ENCODE measurements around the gene BCL2L1. TPM values are rescaled to one million over a fixed set of nuclear protein-coding genes. Genes with fewer than 3 reads are reported as not detected.
A peak's percentile ranks its signal among the peaks of the same experiment; 100 is the strongest.

Gene BCL2L1
- total and polyA plus RNA-seq, 2 experiments from 2014 or later: 56.3 to 83.8 TPM

GRCh38 chr20:31705191-31705590 lies 17.5 kb downstream of the BCL2L1 start:
- Histone ChIP-seq H3K79me2 (ENCODE audit: insufficient read depth) (peaks cover 100% of the 10 kb centered on the region), H3K36me3 (ENCODE audit: low read depth) (peaks cover 13% of the 10 kb centered on the region), H3F3A (ENCODE audit: insufficient read depth) (peaks cover 12% of the 10 kb centered on the region), H2AFZ (no peak overlapping the region), H3K4me2 (ENCODE audit: unreplicated experiment) (no peak overlapping the region), H4K20me1 (ENCODE audit: insufficient read depth) (no peaks in the 10 kb centered on the region), H3K9me2 (ENCODE audit: insufficient read depth) (no peaks in the 10 kb centered on the region), H3K27me3 (replicated peaks; ENCODE audit: insufficient read depth) (no peaks in the 10 kb centered on the region), H3K4me1 (ENCODE audit: insufficient read depth) (peaks cover 11% of the 10 kb centered on the region), H3K27ac (no peak overlapping the region), H3K9ac (no peak overlapping the region), H3K9me3 (ENCODE audit: low read depth) (no peaks in the 10 kb centered on the region), H3K4me3 (no peak overlapping the region)
- no peak for TF ChIP-seq EZH2phosphoT487 (IDR thresholded peaks at IDR 0.05; ENCODE audit: insufficient read depth, low read depth)
- TF ChIP-seq EZH2 (IDR thresholded peaks at IDR 0.05; ENCODE audit: insufficient read depth, poor library complexity, severe bottlenecking): no peak
- no peak for DNase-seq
- in situ Hi-C loops (cut with MboI): no loop called here

GRCh38 chr20:31704225-31705119 lies 18.2 kb downstream of the BCL2L1 start:
- peak; percentile 42 for DNase-seq
- in situ Hi-C loops (cut with MboI): no loop called here
- H3K9ac ChIP-seq: no peak overlapping the region

GRCh38 chr20:31701591-31701990 lies 21.1 kb downstream of the BCL2L1 start:
- Histone ChIP-seq H3K27me3 (replicated peaks; ENCODE audit: insufficient read depth) (no peaks in the 10 kb centered on the region), H3K36me3 (ENCODE audit: low read depth) (0 out of 2 replicates have a peak, but pooled peaks cover 5% of the 10 kb centered on the region), H3K79me2 (ENCODE audit: insufficient read depth) (peaks cover 96% of the 10 kb centered on the region), H3K9me2 (ENCODE audit: insufficient read depth) (no peaks in the 10 kb centered on the region), H3K4me1 (ENCODE audit: insufficient read depth) (peaks cover 34% of the 10 kb centered on the region), H3K9ac (no peak overlapping the region), H3K27ac (no peak overlapping the region), H3K4me2 (ENCODE audit: unreplicated experiment) (no peak overlapping the region), H3K4me3 (no peak overlapping the region), H3K9me3 (ENCODE audit: low read depth) (no peaks in the 10 kb centered on the region), H4K20me1 (ENCODE audit: insufficient read depth) (no peaks in the 10 kb centered on the region), H2AFZ (no peak overlapping the region), H3F3A (ENCODE audit: insufficient read depth) (peaks cover 40% of the 10 kb centered on the region)
- WGBS, 2 experiments (ENCODE audit: low coverage in 1 of 2, low lambda C conversion rate in 2 of 2, missing lambda C conversion rate in 2 of 2): 62 to 68% methylated on average over 1 of the region's 1 CpG
- in situ Hi-C loops (cut with MboI): no loop called here
- DNase-seq: no peak
- TF ChIP-seq EZH2phosphoT487 (IDR thresholded peaks at IDR 0.05; ENCODE audit: insufficient read depth, low read depth): no peak
- TF ChIP-seq EZH2 (IDR thresholded peaks at IDR 0.05; ENCODE audit: insufficient read depth, poor library complexity, severe bottlenecking): no peak

More at GRCh38 chr20:31704225-31705119, 18.2 kb downstream of the BCL2L1 start:
- H4K20me1 ChIP-seq (ENCODE audit: insufficient read depth): no peaks in the 10 kb centered on the region
- peaks cover 19% of the 10 kb centered on the region for H3F3A ChIP-seq (ENCODE audit: insufficient read depth)
- no peaks in the 10 kb centered on the region for H3K9me3 ChIP-seq (ENCODE audit: low read depth)
- no peak overlapping the region for H3K4me2 ChIP-seq (ENCODE audit: unreplicated experiment)
- peaks cover 13% of the 10 kb centered on the region for H3K36me3 ChIP-seq (ENCODE audit: low read depth)
- no peak overlapping the region for H3K4me3 ChIP-seq
- H2AFZ ChIP-seq: no peak overlapping the region
- H3K27ac ChIP-seq: no peak overlapping the region
- H3K4me1 ChIP-seq (ENCODE audit: insufficient read depth): peaks cover 18% of the 10 kb centered on the region
- WGBS, 2 experiments (ENCODE audit: low coverage in 1 of 2, low lambda C conversion rate in 2 of 2, missing lambda C conversion rate in 2 of 2): 81 to 83% methylated on average over 11 of the region's 11 CpGs
- H3K27me3 ChIP-seq (replicated peaks; ENCODE audit: insufficient read depth): no peaks in the 10 kb centered on the region
- TF ChIP-seq EZH2 (IDR thresholded peaks at IDR 0.05; ENCODE audit: insufficient read depth, poor library complexity, severe bottlenecking) (no peak), EZH2phosphoT487 (IDR thresholded peaks at IDR 0.05; ENCODE audit: insufficient read depth, low read depth) (no peak)
- H3K79me2 ChIP-seq (ENCODE audit: insufficient read depth): peaks cover 100% of the 10 kb centered on the region
- no peaks in the 10 kb centered on the region for H3K9me2 ChIP-seq (ENCODE audit: insufficient read depth)

GRCh38 chr20:31700747-31701146 lies 21.9 kb downstream of the BCL2L1 start:
- Histone ChIP-seq H3K79me2 (ENCODE audit: insufficient read depth) (peaks cover 95% of the 10 kb centered on the region), H3K27me3 (replicated peaks; ENCODE audit: insufficient read depth) (no peaks in the 10 kb centered on the region), H2AFZ (no peak overlapping the region), H3K9me3 (ENCODE audit: low read depth) (no peaks in the 10 kb centered on the region), H4K20me1 (ENCODE audit: insufficient read depth) (no peaks in the 10 kb centered on the region), H3F3A (ENCODE audit: insufficient read depth) (peaks cover 48% of the 10 kb centered on the region), H3K9me2 (ENCODE audit: insufficient read depth) (no peaks in the 10 kb centered on the region), H3K4me2 (ENCODE audit: unreplicated experiment) (no peak overlapping the region), H3K27ac (peak overlapping the region; percentile 83; the same call in 1 of the 2 replicates), H3K4me1 (ENCODE audit: insufficient read depth) (peaks cover 42% of the 10 kb centered on the region), H3K9ac (no peak overlapping the region), H3K4me3 (no peak overlapping the region), H3K36me3 (ENCODE audit: low read depth) (0 out of 2 replicates have a peak, but pooled peaks cover 4% of the 10 kb centered on the region)
- TF ChIP-seq EZH2 (IDR thresholded peaks at IDR 0.05; ENCODE audit: insufficient read depth, poor library complexity, severe bottlenecking) (no peak), EZH2phosphoT487 (IDR thresholded peaks at IDR 0.05; ENCODE audit: insufficient read depth, low read depth) (no peak)
- whole genome bisulfite sequencing, 2 experiments (ENCODE audit: low coverage in 1 of 2, low lambda C conversion rate in 2 of 2, missing lambda C conversion rate in 2 of 2): 95 to 96% methylated on average over 5 of the region's 5 CpGs
- no peak for DNase-seq
- in situ Hi-C loops (cut with MboI): no loop called here
